H1 (cell line): ENCODE measurements around the gene TAP2. TPM values are rescaled to one million over a fixed set of nuclear protein-coding genes. Genes with fewer than 3 reads are reported as not detected.
A peak's percentile ranks its signal among the peaks of the same experiment; 100 is the strongest.

Experiments
- CTCF ChIA-PET: fragments of 300-600 bp; sonication (Branson Sonifier 250); formaldehyde crosslinking; loops from one replicate; lab custom pipeline; 2021; ENCODE audit not compliant: partially characterized antibody; lab: Charles Lee
- POLR2A ChIA-PET: fragments of 300-600 bp; sonication (Branson Sonifier 250); formaldehyde crosslinking; loops from one replicate; lab custom pipeline; 2021; ENCODE audit warnings: inconsistent platforms; ENCODE audit not compliant: partially characterized antibody; lab: Charles Lee
- DNase-seq, 2 experiments: peaks; one replicate each; pipeline versions ENCODE4 v3.0.0 to v3.0.0-alpha.2; 2010 to 2022; ENCODE audit warnings: low spot score in 2 of 2, low read depth in 1 of 2, mixed read lengths in 1 of 2
- FAIRE-seq: peaks from 2 replicates; lab custom pipeline; 2011; peaks lifted over from hg19 to GRCh38; lab: Jason Lieb, UNC
- H2AFZ ChIP-seq: 2 replicates; pipeline ENCODE4 v1.8.1; 2012; ENCODE audit warnings: low read length, inconsistent platforms
- H2AK5ac ChIP-seq: 2 replicates; pipeline ENCODE4 v1.6.1; 2013; ENCODE audit warnings: low read depth, low read length
- H2BK120ac ChIP-seq: replicated peaks from 2 replicates; pipeline ENCODE3; 2013; ENCODE audit warnings: low read depth, low read length, inconsistent platforms
- H2BK12ac ChIP-seq: 2 replicates; pipeline ENCODE4 v1.6.1; 2013; ENCODE audit warnings: low read depth, low read length
- H2BK15ac ChIP-seq: 2 replicates; pipeline ENCODE4 v1.6.1; 2013; ENCODE audit warnings: low read length
- H2BK20ac ChIP-seq: 2 replicates; pipeline ENCODE4 v1.6.1; 2013; ENCODE audit warnings: low read length
- H2BK5ac ChIP-seq: 2 replicates; pipeline ENCODE4 v1.6.1; 2013; ENCODE audit warnings: low read depth, low read length
- H3K14ac ChIP-seq: 2 replicates; pipeline ENCODE4 v1.6.1; 2013; ENCODE audit warnings: inconsistent platforms; ENCODE audit not compliant: insufficient read length
- H3K18ac ChIP-seq: 2 replicates; pipeline ENCODE4 v1.6.1; 2013; ENCODE audit warnings: low read length; ENCODE audit errors: extremely low read depth
- H3K23ac ChIP-seq: 2 replicates; pipeline ENCODE4 v1.6.1; 2013; ENCODE audit warnings: inconsistent platforms; ENCODE audit not compliant: insufficient read length
- H3K23me2 ChIP-seq: 2 replicates; pipeline ENCODE4 v1.6.1; 2013; ENCODE audit warnings: low read depth, low read length
- H3K27ac ChIP-seq: 2 replicates; pipeline ENCODE4 v1.6.1; 2011; ENCODE audit warnings: low read depth, low read length, inconsistent platforms
- H3K27me3 ChIP-seq, 4 experiments: replicated peaks in 1 of 4; 1 replicate in 1 of 4; 2 replicates in 3 of 4; pipeline versions ENCODE4 v1.6.1 to v1.8.1; 2011 to 2013; ENCODE audit warnings: low read length in 3 of 4, mild to moderate bottlenecking in 3 of 4, inconsistent platforms in 2 of 4, mixed read lengths in 2 of 4, moderate library complexity in 1 of 4; ENCODE audit not compliant: control insufficient read depth in 3 of 4, insufficient read depth in 3 of 4; ENCODE audit errors: extremely low read depth in 1 of 4
- H3K36me3 ChIP-seq, 4 experiments: 2 replicates each; pipeline versions ENCODE4 v1.6.1 to v1.8.1; 2011 to 2013; ENCODE audit warnings: mild to moderate bottlenecking in 4 of 4, low read length in 3 of 4, moderate library complexity in 2 of 4, control low read depth in 1 of 4, inconsistent platforms in 1 of 4; ENCODE audit not compliant: insufficient read depth in 4 of 4, control insufficient read depth in 2 of 4
- H3K4ac ChIP-seq: replicated peaks from 2 replicates; pipeline ENCODE3; 2013; ENCODE audit warnings: low read length, low read depth, mixed read lengths, inconsistent platforms; ENCODE audit not compliant: insufficient read length
- H3K4me1 ChIP-seq, 4 experiments: replicated peaks in 1 of 4; 1 replicate in 1 of 4; 2 replicates in 3 of 4; pipeline versions ENCODE4 v1.6.1 to v1.8.1; 2011 to 2013; ENCODE audit warnings: low read length in 3 of 4, inconsistent platforms in 2 of 4, mixed read lengths in 1 of 4; ENCODE audit not compliant: insufficient read depth in 4 of 4, control insufficient read depth in 3 of 4
- H3K4me2 ChIP-seq, 2 experiments: 2 replicates each; pipeline versions ENCODE4 v1.6.1 to v1.8.1; 2011 to 2013; ENCODE audit warnings: low read depth in 2 of 2, low read length in 2 of 2, control low read depth in 1 of 2, inconsistent platforms in 1 of 2, mild to moderate bottlenecking in 1 of 2; ENCODE audit not compliant: insufficient read depth in 1 of 2
- H3K4me3 ChIP-seq, 4 experiments: fragments of 200-600, 300-600 bp in 1 of 4; sonication (generic), shearing (Covaris generic), sonication (Bioruptor Twin) in 1 of 4; 2 replicates each; pipeline versions ENCODE4 v1.5.1 to v1.8.1; 2011 to 2016; ENCODE audit warnings: low read length in 4 of 4, low read depth in 3 of 4, control low read depth in 2 of 4, inconsistent platforms in 2 of 4, mild to moderate bottlenecking in 2 of 4, mixed read lengths in 1 of 4, moderate library complexity in 1 of 4; ENCODE audit not compliant: insufficient read depth in 2 of 4; ENCODE audit errors: extremely low read depth in 1 of 4
- H3K56ac ChIP-seq: replicated peaks from 2 replicates; pipeline ENCODE3; 2013; ENCODE audit warnings: low read depth, mild to moderate bottlenecking, mixed read lengths, low read length, inconsistent platforms; ENCODE audit not compliant: insufficient read length
- H3K79me1 ChIP-seq: 2 replicates; pipeline ENCODE4 v1.6.1; 2013; ENCODE audit warnings: low read depth, low read length, control low read depth
- H3K79me2 ChIP-seq, 2 experiments: 2 replicates each; pipeline versions ENCODE4 v1.6.1 to v1.8.1; 2012 to 2013; ENCODE audit warnings: low read length in 2 of 2, mild to moderate bottlenecking in 2 of 2, inconsistent platforms in 1 of 2; ENCODE audit not compliant: insufficient read depth in 2 of 2, control insufficient read depth in 1 of 2
- H3K9ac ChIP-seq, 4 experiments: replicated peaks in 1 of 4; 1 replicate in 1 of 4; 2 replicates in 3 of 4; pipeline versions ENCODE4 v1.6.1 to v1.8.1; 2011 to 2013; ENCODE audit warnings: low read depth in 3 of 4, low read length in 3 of 4, control low read depth in 2 of 4, mild to moderate bottlenecking in 2 of 4, moderate library complexity in 2 of 4, inconsistent platforms in 1 of 4; ENCODE audit errors: extremely low read depth in 1 of 4
- H3K9me3 ChIP-seq, 2 experiments: 2 replicates each; pipeline versions ENCODE4 v1.6.1 to v1.8.1; 2012 to 2013; ENCODE audit warnings: mild to moderate bottlenecking in 2 of 2, moderate library complexity in 2 of 2, control low read depth in 1 of 2, inconsistent platforms in 1 of 2, low read depth in 1 of 2, low read length in 1 of 2, mixed read lengths in 1 of 2; ENCODE audit not compliant: insufficient read depth in 2 of 2
- H4K20me1 ChIP-seq, 2 experiments: replicated peaks in 1 of 2; 2 replicates each; pipeline versions ENCODE3 to v1.8.1; 2011 to 2013; ENCODE audit warnings: inconsistent platforms in 2 of 2, low read length in 2 of 2, mild to moderate bottlenecking in 1 of 2; ENCODE audit not compliant: insufficient read depth in 2 of 2, control insufficient read depth in 1 of 2
- H4K5ac ChIP-seq: 2 replicates; pipeline ENCODE4 v1.6.1; 2013; ENCODE audit warnings: low read length, low read depth, mixed read lengths, inconsistent platforms; ENCODE audit not compliant: insufficient read length
- H4K8ac ChIP-seq: 2 replicates; pipeline ENCODE4 v1.8.0; 2013; ENCODE audit warnings: mild to moderate bottlenecking, moderate library complexity, low read length, inconsistent platforms; ENCODE audit not compliant: insufficient read depth; ENCODE audit errors: extremely low read depth
- H4K91ac ChIP-seq: replicated peaks from 2 replicates; pipeline ENCODE3; 2013; ENCODE audit warnings: low read length, mixed read lengths, inconsistent platforms; ENCODE audit not compliant: insufficient read length
- NANOG ChIP-seq: IDR thresholded peaks from 2 replicates; pipeline ENCODE4 v1.6.1; 2011; ENCODE audit warnings: low read length, low read depth, mild to moderate bottlenecking, inconsistent platforms; ENCODE audit not compliant: insufficient read depth, poor library complexity, severe bottlenecking
- TBP ChIP-seq: IDR thresholded peaks from 2 replicates; pipeline ENCODE4 v1.6.1; 2011; ENCODE audit warnings: low read depth, low read length, improper control_type of control experiment
- WGBS, 2 experiments: shearing (Covaris generic) in 1 of 2; methylation state at CpG; one replicate each; pipeline versions ENCODE4 v1.1.6 to v1.1.7; 2013 to 2015; ENCODE audit warnings: low lambda C conversion rate in 2 of 2, mixed read lengths in 2 of 2, inconsistent platforms in 1 of 2, low coverage in 1 of 2, missing lambda C conversion rate in 1 of 2; ENCODE audit not compliant: insufficient replicate concordance in 2 of 2, insufficient coverage in 1 of 2, insufficient read length in 1 of 2; ENCODE audit errors: extremely low coverage in 1 of 2, missing lambda C conversion rate in 1 of 2; 5-methylcytosine and 5-hydroxymethylcytosine counted together
- polyA plus RNA-seq, 7 experiments: library from polyadenylated mRNA; depleted of rRNA in 3 of 7; stranded (reverse) in 5 of 7; unstranded in 2 of 7; fragments of >200 nt in 5 of 7; fragments of 200-250 nt in 2 of 7; gene quantifications; 1 replicate in 5 of 7; 2 replicates in 1 of 7; 4 replicates in 1 of 7; pipeline versions ENCODE4 v1.2.1 to v1.2.3, GENCODE V29; 2011 to 2013; ENCODE audit warnings: missing spikeins in 2 of 7, mixed read lengths in 2 of 7
- total RNA-seq: library from RNA; stranded (reverse); fragmentation: NEBNext Ultra II Directional; extraction: Animal tissue kit (Norgen Biotek cat#: 25700); gene quantifications from 2 replicates; pipeline ENCODE4 v1.2.1, GENCODE V29; 2021
- TF ChIP-seq, protein P1 (sequence below): IDR thresholded peaks from 2 replicates; pipeline ENCODE4 v1.6.1; 2012; ENCODE audit warnings: inconsistent platforms

The TAP2 gene
- total and polyA plus RNA-seq, 2 of the 8 experiments (the other 6 are each of a cell fraction or from before 2014, with no cell fraction given), result 11.3 to 27.2 TPM

DNA sequence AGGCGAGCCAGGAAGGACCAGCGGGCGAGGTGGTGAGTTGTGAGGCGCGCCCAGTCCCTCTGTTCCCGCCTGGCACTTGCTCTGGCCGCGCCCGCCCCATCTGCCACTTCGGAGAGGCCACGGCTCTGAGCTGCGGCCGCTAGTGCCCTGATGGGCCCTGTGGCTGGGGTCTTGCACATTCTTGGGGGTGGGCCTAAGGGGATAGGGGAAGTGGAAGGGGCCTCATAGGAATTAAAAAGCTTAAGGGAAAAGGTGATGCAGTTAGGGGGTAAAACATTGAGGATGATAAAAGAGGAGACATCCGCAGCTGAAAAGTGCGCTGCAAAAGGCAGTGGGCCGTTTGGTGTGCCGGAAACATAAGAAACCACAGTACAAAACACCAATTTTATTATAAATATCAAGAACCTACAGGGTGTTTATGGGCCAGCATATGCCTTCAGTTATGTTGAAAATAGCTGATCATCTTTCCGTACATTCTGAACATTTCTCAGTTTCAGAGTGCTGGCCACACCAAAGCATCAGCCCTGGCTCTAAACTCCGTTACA is 6.4 kb upstream of the TAP2 start:
- H2BK120ac ChIP-seq, result no peak overlapping the region

More for the DNA sequence above, 6.4 kb upstream of the TAP2 start:
- Histone ChIP-seq H3K79me1 (no peaks in the 10 kb centered on the region), H4K8ac (no peak overlapping the region), H4K5ac (no peak overlapping the region), H3K9ac (no peak overlapping the region), H2BK12ac (no peak overlapping the region), H3K27ac (no peak overlapping the region), H2BK20ac (no peak overlapping the region), H3K36me3 (peaks cover 0 to 5% (median 0%) of the 10 kb centered on the region in 4 experiments; a peak in 5 of 8 replicates), H3K23me2 (peaks cover 13% of the 10 kb centered on the region), H3K18ac (no peak overlapping the region; the same call in 1 of the 2 replicates), H3K56ac (no peak overlapping the region), H2AK5ac (no peak overlapping the region), H3K23ac (no peak overlapping the region), H2BK5ac (no peak overlapping the region), H3K27me3 (peaks cover 0 to 11% (median 10%) of the 10 kb centered on the region in 4 experiments; a peak in 4 of 7 replicates), H3K4me1 (peaks cover 0 to 3% (median 0%) of the 10 kb centered on the region in 4 experiments; a peak in 2 of 7 replicates), H3K79me2 (no peaks in the 10 kb centered on the region), H2AFZ (no peak overlapping the region), H3K4me3 (peak overlapping the region in 3 of 4 experiments; percentile 59 to 93 (median 87); a peak in 4 of 8 replicates), H2BK15ac (no peak overlapping the region), H3K14ac (no peak overlapping the region), H3K9me3 (no peaks in the 10 kb centered on the region), H4K91ac (no peak overlapping the region), H4K20me1 (peaks cover 0 to 2% of the 10 kb centered on the region in 2 experiments), H3K4me2 (peak overlapping the region; percentile 92 to 93), H3K4ac (no peak overlapping the region)
- DNase-seq (no peak), FAIRE-seq (no peak)
- TF ChIP-seq NANOG (no peak), TBP (peak; percentile 94)
- TF ChIP-seq, protein P1, sequence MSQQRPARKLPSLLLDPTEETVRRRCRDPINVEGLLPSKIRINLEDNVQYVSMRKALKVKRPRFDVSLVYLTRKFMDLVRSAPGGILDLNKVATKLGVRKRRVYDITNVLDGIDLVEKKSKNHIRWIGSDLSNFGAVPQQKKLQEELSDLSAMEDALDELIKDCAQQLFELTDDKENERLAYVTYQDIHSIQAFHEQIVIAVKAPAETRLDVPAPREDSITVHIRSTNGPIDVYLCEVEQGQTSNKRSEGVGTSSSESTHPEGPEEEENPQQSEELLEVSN, result peak; percentile 72
- ChIA-PET CTCF (interaction anchor here (0.8 to 11.2 kb wide), 11 partner anchors 9 to 432 kb away, joined by 3 to 402 read pairs (median 5); partner anchors contain the start of genes HLA-DMA, PSMB9 and TAP1), POLR2A (interaction anchor here (1.3 to 3.0 kb wide), 6 partner anchors 9 to 127 kb away, joined by 4 to 25 read pairs (median 5); partner anchors contain the start of genes PSMB9 and TAP1)
- WGBS, 2 experiments, result 27% methylated on average over 19 of the region's 19 CpGs; no CpG with 5 or more reads in 1 of the 2 experiments
